Right forelimb (tissue), 1 donor: ENCODE results near the gene EPB41.
"Not testable (repeated sequence)": the region's sequence is repeated elsewhere in the genome, so short reads cannot be mapped to it uniquely, and the experiment has no call there.

ENCODE experiments used
- DNase-seq: peaks from one replicate; pipeline ENCODE4 v3.0.0-alpha.2; 2018

The EPB41 gene

GRCh38 chr1:28928314-28928941, 14.1 kb downstream of the EPB41 start:
- no peak for DNase-seq

- DNase-seq: no peak
Observed at GRCh38 chr1:28933277-28933676, 18.9 kb downstream of the EPB41 start.

- no peak for DNase-seq
Observed at GRCh38 chr1:28933918-28934317, 19.5 kb downstream of the EPB41 start.

DNA sequence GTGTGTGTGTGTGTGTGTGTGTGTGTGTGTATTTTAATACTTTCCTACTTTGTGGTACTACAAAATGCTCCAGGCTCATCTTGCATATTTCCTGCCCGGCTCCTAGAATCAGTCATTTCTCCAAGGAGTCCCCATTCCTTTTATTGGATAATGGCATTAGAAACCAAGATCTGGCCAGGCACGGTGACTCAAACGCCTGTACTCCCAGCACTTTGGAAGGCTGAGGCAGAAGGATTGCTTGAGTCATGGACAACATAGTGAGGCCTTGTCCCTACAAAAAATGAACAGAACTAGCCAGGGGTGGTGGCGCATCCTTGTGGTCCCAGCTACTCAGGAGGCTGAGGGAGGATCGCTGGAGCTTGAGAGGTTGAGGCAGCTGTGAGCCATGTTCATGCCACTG, 20.3 kb downstream of the EPB41 start:
- no peak for DNase-seq

- no peak for DNase-seq
Observed at GRCh38 chr1:28935293-28935692, 20.9 kb downstream of the EPB41 start.

DNA sequence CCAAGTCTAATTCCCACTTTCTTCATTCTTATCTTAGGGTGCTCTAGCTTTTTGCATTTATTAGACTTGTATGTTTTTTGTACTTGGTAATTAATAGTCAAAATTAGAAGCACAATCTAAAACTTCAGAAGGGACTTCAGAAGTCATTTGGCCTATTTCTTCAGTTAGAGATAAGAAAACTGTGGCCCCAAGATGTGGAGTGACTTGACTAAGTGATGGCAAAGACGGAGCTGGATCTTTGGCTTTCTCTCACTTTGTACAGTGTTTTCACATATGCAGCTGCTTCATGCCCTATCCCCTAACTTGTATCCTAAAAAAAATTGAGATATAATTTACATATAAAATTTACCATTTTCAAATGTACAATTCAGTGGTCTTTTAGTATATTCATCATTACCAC, 21.7 kb downstream of the EPB41 start:
- no peak for DNase-seq

- no peak for DNase-seq
Observed at GRCh38 chr1:28936528-28936927, 22.2 kb downstream of the EPB41 start.

- not testable (repeated sequence) for DNase-seq
Observed at GRCh38 chr1:28943581-28943980, 29.2 kb downstream of the EPB41 start.

GRCh38 chr1:28950006-28950405, 35.6 kb downstream of the EPB41 start:
- DNase-seq: no peak

- no peak for DNase-seq
Observed at GRCh38 chr1:28950449-28950848, 36.1 kb downstream of the EPB41 start.

DNA sequence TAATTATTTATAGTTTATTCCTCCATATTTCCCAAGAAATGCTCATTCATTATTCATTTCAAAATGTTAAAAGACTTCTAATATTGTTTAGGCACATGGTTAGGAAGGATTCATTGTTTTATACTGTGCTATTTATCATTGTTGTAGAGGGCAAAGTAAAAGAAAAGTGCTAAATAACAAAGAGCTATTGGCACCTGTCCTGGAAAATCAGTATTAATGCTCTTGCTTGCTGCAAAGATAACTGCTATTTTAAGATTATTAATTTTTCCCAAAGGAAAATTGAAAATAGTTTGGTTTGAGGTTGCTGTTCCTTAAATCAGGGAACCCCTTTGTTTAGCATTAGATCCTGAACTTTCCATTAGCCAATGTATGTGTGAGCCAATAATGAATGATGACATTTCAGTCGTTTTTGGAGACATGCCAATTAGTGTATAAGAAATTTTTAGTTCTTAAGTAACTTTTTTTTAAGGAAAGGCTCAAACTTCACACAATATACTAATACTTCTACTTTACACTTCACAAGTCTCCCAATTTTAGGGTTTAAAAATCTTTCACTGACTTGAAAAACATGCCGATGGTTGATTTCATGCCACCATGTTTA, 39.9 kb downstream of the EPB41 start:
- no peak for DNase-seq

- no peak for DNase-seq
Observed at GRCh38 chr1:28956038-28956464, 41.7 kb downstream of the EPB41 start.

- DNase-seq: not testable (repeated sequence)
Observed at GRCh38 chr1:28962114-28962831, 47.9 kb downstream of the EPB41 start.

DNA sequence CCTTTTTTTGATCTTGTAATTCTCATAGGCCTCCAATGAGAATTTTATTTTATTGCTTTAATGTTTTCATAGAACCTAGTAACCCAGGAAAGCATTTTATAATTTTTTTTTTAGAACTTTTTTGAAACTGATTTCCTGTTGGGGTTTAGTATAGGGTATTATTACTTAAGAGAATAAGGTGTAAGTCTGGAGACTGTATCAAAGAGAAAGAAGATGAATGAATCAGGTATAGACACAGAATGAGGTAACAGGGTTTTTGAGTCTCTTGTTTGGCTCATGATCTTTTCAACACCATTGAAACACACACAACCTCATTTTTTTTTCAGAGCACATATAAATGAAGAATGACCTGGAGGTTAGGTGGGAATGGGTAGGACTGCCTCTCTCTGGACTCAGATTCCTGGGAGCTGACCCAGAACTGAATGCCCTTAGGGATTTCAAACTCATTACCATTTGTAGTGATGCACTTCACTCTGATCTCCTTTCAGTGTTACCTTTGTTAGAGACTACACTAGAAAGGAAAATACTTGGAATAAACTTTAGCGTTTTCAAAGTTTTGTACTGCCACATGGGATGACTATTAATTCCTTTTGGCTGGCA, 51.0 kb downstream of the EPB41 start:
- DNase-seq: no peak

- no peak for DNase-seq
Observed at GRCh38 chr1:28966617-28967016, 52.2 kb downstream of the EPB41 start.

DNA sequence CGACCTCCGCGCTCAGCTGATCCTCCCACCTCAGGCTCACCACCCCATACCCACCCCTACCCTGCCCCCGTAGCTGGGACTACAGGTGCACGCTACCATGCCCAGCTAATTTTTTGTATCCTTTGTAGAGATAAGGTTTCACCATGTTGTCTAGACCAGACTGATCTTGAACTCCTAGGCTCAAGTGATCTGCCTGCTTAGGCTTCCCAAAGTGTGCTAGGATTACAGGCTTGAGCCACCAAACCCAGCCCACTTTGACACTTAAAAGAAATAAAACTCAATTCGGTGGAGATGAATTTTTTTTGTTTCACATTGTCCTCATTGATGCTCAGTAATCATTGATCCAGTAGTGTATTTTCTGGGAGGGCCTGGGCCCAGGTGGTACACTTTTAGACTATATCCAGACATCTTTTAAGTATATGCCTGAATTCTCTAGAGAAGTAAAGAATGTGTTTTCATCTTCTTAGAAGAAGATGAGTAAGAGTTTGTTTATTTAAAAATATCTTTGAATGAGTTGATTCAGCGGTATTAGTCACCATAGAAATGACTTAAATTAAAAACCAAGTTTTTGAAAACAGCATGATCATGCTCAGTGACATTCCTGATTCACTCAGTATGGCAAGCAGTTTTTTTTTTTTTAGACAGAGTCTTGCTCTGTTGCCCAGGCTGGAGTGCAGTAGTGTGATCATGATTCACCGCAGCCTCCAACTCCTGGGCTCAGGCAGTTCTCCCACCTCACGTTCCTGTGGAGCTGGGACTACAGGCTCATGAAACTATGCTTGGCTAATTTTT, 57.8 kb downstream of the EPB41 start:
- DNase-seq: no peak

DNA sequence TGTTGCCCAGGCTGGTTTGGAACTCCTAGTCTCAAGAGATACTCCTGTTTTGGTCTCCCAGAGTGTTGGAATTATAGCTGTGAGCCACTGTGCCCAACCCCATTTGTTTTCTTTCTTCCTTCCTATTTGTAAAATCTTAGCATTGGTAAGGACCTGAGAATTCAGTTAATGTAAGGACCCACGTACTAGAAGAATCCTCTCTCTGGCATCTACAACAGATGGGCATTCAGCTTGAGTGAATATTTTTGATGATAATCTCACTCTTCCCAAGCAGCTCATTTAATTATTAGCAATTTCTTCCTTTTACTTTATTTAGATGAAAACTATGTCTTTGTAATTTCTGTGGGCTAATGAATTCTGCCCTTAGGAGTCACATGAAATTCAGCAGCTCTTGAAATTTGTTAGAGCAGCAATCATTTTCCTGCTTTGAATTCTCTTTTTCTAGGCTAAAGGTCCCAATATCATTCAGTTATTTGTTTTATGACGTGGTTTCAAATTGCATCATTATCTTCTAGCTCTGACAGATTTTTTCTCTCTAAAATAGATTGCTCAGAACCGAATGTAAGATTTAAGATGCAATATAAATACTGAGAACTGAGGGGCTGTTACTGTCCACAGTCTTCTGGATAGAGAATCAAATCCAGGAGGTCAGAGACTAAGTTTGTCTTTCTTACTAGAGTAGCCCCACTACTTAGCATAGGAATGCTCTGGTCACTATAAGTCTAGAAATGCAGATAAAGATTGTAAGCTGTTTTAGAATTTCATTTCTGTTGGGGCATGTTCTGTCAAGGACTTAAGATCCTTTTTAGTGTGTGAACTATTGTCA, 59.4 kb downstream of the EPB41 start:
- DNase-seq: no peak

DNA sequence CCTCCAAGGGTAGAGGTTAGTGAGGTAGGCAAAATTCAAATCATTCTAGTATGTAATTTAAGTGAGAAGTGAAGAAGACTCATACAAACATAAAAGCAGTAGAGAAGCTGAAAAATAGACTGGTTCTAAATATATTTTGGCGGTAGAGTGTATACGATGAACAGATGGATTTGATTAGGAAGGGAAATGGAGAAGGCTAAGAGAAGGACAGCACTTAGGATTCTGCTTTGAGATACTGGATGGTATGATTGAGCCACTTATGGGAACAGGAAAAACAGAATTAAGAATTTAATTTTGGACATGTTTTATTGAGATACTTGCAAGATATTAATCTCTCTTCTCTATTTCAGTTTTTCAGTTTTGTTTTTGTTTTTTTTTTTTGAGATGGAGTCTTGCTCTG, 60.1 kb downstream of the EPB41 start:
- DNase-seq: no peak

DNA sequence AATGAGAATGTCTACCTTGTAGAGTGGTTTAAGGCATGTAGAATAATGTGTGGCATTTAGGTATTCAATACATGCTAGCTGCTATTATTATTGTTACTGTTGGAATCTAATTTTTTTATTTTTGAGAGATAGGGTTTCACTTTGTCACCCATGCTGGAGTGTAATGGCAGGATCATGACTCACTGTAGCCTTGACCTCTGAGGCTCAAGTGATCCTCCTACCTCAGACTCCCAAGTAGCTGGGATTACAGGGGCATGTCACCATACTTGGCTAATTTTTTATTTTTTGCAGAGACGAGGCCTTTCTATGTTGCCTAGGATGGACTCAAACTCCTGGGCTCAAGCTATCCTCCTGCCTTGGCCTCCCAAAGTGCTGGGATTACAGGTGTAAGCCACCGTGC, 61.9 kb downstream of the EPB41 start:
- DNase-seq: no peak

DNA sequence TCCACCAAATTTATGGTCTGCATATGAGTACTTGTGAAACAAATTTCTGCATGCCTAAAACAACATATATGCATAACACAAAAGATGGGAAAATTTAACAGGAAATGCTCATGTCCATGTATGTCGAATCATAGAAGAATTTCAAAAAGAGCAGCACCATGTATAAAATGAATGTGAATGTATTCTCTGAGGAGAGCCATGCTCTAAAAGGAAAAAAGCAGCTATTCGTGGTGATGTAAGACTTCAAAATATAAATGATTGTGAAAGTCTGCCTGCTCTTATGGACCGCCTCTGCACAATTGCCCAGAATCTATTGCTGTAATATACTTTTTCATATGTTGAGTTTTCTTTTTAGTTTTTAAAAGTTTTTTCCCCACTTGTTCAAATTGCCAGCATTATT, 66.8 kb downstream of the EPB41 start:
- DNase-seq: no peak

DNA sequence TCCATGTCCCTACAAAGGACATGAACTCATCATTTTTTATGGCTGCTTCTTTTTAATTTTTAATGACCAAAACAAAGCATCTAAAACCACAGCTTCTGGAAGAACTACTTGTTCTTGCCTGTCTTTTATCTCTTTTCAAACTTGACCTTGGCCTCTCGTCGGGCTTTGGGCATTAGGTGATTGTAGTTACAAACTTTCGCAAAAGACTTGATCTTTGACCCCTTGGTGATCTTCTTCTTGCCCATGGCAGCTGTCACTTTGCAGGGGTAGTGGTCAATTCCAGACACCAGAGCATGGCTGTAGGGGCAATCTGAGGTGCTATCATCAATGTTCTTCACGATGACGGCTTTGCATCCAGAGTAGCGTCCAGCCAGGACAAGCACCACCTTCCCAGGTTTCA, 67.8 kb downstream of the EPB41 start:
- DNase-seq: no peak

DNA sequence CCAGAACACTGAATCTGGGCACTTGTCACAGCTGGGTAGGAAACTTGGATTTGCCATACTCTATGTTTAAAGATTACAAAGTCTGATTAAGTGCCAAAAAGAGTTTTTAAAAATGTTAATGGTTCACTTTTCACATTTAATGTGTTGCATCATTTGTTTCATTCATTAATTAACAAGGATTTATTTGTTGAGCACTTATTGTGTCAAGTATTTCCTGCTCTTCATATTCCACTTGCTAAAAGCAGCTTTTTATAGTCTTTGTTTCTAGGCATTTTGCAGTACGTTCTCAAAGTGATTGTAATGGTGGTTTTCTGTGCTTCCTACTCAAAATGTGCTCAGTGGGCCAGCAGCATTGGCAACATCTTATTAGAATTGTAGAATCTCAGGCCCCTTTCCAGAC, 68.7 kb downstream of the EPB41 start:
- no peak for DNase-seq
